ENCODE measurements around the gene DSTYK. TPM values are rescaled to one million over a fixed set of nuclear protein-coding genes. Genes with fewer than 3 reads are reported as not detected.

The DSTYK gene
- polyA plus RNA-seq, 1 donor from 2014 or later, result 12.1 TPM

- H3K4me2 ChIP-seq (ENCODE audit: low read length), result no peak overlapping the region
- no peak overlapping the region for H3K4me3 ChIP-seq (ENCODE audit: low read length)
- H4K20me1 ChIP-seq (ENCODE audit: insufficient read depth), result no peaks in the 10 kb centered on the region
- H3K27ac ChIP-seq (ENCODE audit: low read length), result no peak overlapping the region
- H2AFZ ChIP-seq (ENCODE audit: low read depth, low read length), result no peak overlapping the region
- H3K27me3 ChIP-seq (ENCODE audit: insufficient read depth, low read depth, low read length), result no peaks in the 10 kb centered on the region
- no peaks in the 10 kb centered on the region for H3K36me3 ChIP-seq (ENCODE audit: insufficient read depth, low read length)
- H3F3A ChIP-seq (ENCODE audit: insufficient read depth, low read length, poor library complexity, severe bottlenecking), result no peaks in the 10 kb centered on the region
- H3K9me3 ChIP-seq (ENCODE audit: low read length), result no peaks in the 10 kb centered on the region
- no peaks in the 10 kb centered on the region for H3K79me2 ChIP-seq (replicated peaks; ENCODE audit: insufficient read depth, low read length)
- no peak for TF ChIP-seq MXI1 (conservative IDR thresholded peaks at IDR 0.05; ENCODE audit: poor library complexity, severe bottlenecking)
- TF ChIP-seq POLR2AphosphoS5 (IDR thresholded peaks at IDR 0.05), result no peak
- no peak for TF ChIP-seq RAD21 (conservative IDR thresholded peaks at IDR 0.05)
- TF ChIP-seq SMC3 (conservative IDR thresholded peaks at IDR 0.05; ENCODE audit: poor library complexity), result no peak
- TF ChIP-seq CTCF (IDR thresholded peaks at IDR 0.05; ENCODE audit: poor library complexity, severe bottlenecking), result no peak
- TF ChIP-seq EZH2 (IDR thresholded peaks at IDR 0.05; ENCODE audit: borderline replicate concordance, insufficient read depth, low read length, poor library complexity, severe bottlenecking), result no peak
- no peak overlapping the region for H3K9ac ChIP-seq (ENCODE audit: low read length)
- no peaks in the 10 kb centered on the region for H3K9me2 ChIP-seq (ENCODE audit: insufficient read depth, low read length)
Observed at GRCh38 chr1:205108464-205108863, 103.0 kb downstream of the DSTYK start.

DNA sequence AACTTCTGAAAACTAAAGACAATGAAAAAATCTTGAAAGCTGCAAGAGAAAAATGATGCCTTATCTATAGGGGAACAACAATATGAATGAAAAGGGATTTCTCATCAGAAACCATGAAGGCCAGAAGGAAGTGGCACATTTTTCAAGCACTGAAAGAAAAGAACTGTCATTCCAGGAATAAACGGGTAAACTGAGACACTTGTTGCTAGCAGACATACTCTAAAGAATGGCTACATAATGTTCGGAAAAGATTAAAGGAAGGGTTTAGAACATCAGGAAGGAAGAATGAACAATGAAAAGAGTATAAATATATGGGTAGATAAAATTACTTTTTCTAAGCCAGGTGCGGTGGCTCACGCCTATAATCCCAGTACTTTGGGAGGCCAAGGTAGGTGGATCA, 104.2 kb downstream of the DSTYK start:
- TF ChIP-seq CTCF (IDR thresholded peaks at IDR 0.05; ENCODE audit: poor library complexity, severe bottlenecking) (no peak), REST (IDR thresholded peaks at IDR 0.05; ENCODE audit: borderline replicate concordance) (no peak), EZH2 (IDR thresholded peaks at IDR 0.05; ENCODE audit: borderline replicate concordance, insufficient read depth, low read length, poor library complexity, severe bottlenecking) (no peak), EP300 (conservative IDR thresholded peaks at IDR 0.05; ENCODE audit: poor library complexity, severe bottlenecking) (no peak)
- H3K27ac ChIP-seq (ENCODE audit: low read length), result no peak overlapping the region

More for the DNA sequence above, 104.2 kb downstream of the DSTYK start:
- Histone ChIP-seq H3K4me3 (ENCODE audit: low read length) (no peak overlapping the region), H3K27me3 (ENCODE audit: insufficient read depth, low read depth, low read length) (no peaks in the 10 kb centered on the region), H2AFZ (ENCODE audit: low read depth, low read length) (no peak overlapping the region), H4K20me1 (ENCODE audit: insufficient read depth) (no peaks in the 10 kb centered on the region), H3K9me3 (ENCODE audit: low read length) (no peaks in the 10 kb centered on the region), H3K9ac (ENCODE audit: low read length) (no peak overlapping the region), H3K9me2 (ENCODE audit: insufficient read depth, low read length) (no peaks in the 10 kb centered on the region), H3K4me2 (ENCODE audit: low read length) (no peak overlapping the region), H3K79me2 (replicated peaks; ENCODE audit: insufficient read depth, low read length) (no peaks in the 10 kb centered on the region), H3F3A (ENCODE audit: insufficient read depth, low read length, poor library complexity, severe bottlenecking) (no peaks in the 10 kb centered on the region), H3K36me3 (ENCODE audit: insufficient read depth, low read length) (no peaks in the 10 kb centered on the region)

Data from neural cell (in vitro differentiated cells).